DMS153 treated with DMSO at 0.1 percent for 48 hours (cell line): Measurements from ENCODE around the gene SAP30L.

Source experiments
- DNase-seq: peaks from one replicate; lab custom pipeline; 2025; ENCODE audit not compliant: unreplicated experiment; lab: John Stamatoyannopoulos, UW

SAP30L gene

DNA sequence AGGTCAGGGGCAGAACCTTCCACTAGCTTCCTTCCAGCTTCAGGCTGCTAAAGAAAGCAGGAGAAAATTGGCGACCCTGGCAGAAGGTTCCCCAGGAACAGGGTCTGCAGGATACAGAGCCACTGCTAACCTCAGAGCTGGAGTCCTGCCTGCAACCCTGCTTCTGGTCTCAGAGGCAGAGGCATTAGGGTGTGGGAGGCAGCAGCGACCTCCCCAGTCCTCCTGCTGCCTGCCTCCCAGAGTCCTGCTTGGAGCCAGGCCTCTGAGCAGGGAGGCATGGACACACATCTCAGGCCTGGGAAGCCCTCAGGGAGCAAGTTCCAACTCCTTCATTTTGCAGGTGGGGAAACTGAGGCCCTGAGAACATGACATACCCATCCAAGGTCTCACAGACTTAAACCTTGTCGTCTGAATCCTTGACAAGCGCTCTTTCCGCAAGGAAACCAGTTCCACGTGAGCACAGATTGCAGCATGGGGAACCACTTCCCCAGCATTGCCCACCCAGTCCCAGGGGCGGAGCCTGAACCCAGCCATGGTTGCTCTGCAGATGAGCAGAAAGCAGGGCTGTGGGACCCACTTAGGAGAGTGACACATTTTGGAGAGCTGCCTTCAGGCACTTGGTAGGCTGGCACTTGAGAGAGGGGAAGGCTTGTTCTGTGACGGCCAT lies 60.4 kb downstream of the SAP30L start:
- DNase-seq, result no peak

DNA sequence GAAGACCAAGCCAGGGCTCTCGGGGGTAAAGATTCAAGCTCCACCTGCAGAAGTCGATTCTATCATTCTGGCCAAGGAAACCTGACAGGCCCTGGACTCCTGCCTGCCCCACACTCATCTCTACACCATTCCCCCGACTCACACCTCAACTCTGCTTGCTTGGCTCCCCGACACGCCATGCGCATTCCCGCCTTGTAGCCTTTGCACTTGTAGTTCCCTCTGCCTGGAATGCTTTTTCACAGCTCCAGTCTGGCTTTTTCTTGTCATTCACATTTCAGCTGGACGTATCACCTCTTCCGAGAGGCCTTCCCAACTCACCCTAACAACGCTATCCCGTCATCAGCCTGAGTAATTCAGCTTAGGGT lies 60.9 kb downstream of the SAP30L start:
- DNase-seq, result no peak

DNA sequence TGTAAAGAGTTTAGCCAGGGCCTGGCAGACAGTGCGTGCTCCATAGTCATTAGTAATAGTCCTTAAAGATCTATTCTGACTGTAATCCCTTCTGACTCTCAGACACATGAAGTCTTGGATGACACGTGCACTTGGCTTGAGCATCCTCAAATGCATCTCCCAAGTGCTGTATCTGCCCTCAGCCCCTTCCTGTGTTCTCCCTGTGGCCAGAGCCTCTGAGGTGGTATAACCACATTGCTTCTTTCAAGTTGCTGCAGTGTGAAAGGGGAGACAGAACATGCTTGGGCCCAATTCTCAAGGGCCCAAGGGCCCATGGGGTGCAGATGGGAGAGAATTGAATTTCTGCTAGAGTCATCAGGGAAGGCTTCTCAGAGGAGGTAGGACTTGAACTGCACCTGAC lies 62.3 kb downstream of the SAP30L start:
- no peak for DNase-seq

DNA sequence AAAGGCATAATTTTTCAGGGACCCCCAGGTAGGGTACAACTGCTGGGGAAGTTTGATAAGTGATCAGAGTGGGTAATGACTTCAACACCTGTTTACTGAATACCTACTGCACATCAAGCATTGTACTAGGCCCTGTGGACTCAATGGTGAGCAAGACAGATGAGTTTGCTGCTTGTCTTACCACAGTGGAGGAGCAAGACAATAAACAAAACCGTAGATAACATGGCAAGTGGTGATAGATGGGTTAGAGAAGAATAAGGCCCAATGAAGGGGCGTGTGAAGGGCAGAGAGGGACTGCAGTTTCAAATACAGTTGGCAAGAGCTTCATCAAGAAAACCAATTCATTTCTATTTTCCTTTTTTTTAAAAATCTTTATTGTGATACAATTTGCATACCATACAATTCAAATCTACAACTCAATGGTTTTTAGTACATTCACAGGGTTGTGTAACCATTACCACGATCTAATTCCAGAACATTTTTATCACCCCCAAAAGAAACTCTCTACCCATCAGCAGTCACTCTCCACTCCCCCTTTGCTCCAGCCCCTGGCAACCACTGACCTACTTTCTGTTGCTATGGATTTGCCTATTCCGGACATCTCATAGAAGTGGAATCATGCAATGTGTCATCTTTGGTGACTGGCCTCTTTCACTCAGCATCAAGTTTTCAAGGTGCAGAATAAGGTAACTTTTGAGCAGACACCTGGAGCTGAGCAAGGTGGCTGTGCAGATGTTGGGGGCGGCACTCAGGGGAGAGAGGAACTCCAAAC lies 64.2 kb downstream of the SAP30L start:
- DNase-seq, result no peak
